ENCODE results near the gene ZNF584. TPM values are rescaled to one million over a fixed set of nuclear protein-coding genes. Genes with fewer than 3 reads are reported as not detected.

The ZNF584 gene
- total RNA-seq, 3 donors from 2014 or later (not counting 1 experiment from before 2014, with no cell fraction given): 1.6 to 3.9 (median 2.8) TPM

DNA sequence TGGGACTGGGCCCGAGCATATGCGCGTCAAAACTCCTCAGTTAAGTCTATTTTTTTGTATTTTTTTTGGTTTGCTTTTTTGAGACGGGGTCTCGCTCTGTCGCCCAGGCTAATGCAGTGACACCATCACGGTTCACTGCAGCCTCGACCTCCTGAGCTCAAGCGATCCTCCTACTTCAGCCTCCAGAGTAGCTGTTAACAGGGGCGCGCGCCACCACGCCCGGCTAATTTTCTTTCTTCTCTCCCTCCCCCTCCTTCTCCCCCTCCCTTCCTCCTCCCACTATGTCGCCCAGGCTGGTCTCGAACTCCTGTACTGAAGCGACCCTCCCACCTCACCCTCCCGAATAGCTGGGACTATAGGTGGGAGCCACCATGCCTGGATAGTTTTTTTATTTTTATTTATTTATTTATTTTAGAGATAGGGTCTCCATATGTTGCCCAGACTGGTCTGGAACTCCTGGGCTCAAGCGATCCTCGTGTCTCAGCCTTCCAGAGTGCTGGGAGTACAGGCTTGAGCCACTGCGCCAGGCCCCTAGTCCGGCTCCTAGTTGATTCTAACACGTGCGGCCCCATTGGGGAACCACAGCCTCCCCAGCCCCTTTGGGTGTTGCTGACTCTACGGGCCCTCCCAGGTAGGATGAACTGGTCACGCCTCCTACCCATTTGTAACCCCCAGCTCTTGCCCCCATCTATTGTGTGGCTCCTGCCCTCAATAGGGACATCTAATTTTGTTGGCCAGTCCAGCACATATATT, 26.8 kb upstream of the ZNF584 start:
- Mint-ChIP-seq H3K27ac (peak overlapping the region; percentile 93 to 94), H3K4me1 (peaks cover 13 to 36% of the 10 kb centered on the region in 2 donors), H3K4me3 (peak overlapping the region; percentile 89), H3K9me3 (no peaks in the 10 kb centered on the region), H3K27me3 (ENCODE audit: low read depth in 2 of 2) (no peaks in the 10 kb centered on the region), H3K36me3 (no peaks in the 10 kb centered on the region)
- intact Hi-C loops (cut with micrococcal nuclease): loop anchor here (1.0 to 10.0 kb wide), 6 partner anchors 20 to 197 kb away; partner anchors contain the start of genes ERVK3-1, ZNF132, ZNF274 and ZNF324
- TF ChIP-seq, protein P1, sequence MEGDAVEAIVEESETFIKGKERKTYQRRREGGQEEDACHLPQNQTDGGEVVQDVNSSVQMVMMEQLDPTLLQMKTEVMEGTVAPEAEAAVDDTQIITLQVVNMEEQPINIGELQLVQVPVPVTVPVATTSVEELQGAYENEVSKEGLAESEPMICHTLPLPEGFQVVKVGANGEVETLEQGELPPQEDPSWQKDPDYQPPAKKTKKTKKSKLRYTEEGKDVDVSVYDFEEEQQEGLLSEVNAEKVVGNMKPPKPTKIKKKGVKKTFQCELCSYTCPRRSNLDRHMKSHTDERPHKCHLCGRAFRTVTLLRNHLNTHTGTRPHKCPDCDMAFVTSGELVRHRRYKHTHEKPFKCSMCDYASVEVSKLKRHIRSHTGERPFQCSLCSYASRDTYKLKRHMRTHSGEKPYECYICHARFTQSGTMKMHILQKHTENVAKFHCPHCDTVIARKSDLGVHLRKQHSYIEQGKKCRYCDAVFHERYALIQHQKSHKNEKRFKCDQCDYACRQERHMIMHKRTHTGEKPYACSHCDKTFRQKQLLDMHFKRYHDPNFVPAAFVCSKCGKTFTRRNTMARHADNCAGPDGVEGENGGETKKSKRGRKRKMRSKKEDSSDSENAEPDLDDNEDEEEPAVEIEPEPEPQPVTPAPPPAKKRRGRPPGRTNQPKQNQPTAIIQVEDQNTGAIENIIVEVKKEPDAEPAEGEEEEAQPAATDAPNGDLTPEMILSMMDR (IDR thresholded peaks at IDR 0.05): no peak
- Histone ChIP-seq H3K36me3 (ENCODE audit: control insufficient read depth, insufficient read depth, low read length) (no peaks in the 10 kb centered on the region), H3K9me3 (ENCODE audit: control insufficient read depth, insufficient read depth, low read length) (no peaks in the 10 kb centered on the region), H3K27ac (ENCODE audit: low read length) (peak overlapping the region; percentile 92), H3K4me3 (ENCODE audit: low read length) (peak overlapping the region; percentile 50), H3K27me3 (ENCODE audit: control insufficient read depth, insufficient read depth, low read length) (no peaks in the 10 kb centered on the region), H3K4me1 (ENCODE audit: control insufficient read depth, insufficient read depth, low read length) (peaks cover 44% of the 10 kb centered on the region)
- 37% methylated on average over 22 of the region's 26 CpGs for WGBS (ENCODE audit: insufficient coverage)
- ATAC-seq (no peak), DNase-seq (no peak)

DNA sequence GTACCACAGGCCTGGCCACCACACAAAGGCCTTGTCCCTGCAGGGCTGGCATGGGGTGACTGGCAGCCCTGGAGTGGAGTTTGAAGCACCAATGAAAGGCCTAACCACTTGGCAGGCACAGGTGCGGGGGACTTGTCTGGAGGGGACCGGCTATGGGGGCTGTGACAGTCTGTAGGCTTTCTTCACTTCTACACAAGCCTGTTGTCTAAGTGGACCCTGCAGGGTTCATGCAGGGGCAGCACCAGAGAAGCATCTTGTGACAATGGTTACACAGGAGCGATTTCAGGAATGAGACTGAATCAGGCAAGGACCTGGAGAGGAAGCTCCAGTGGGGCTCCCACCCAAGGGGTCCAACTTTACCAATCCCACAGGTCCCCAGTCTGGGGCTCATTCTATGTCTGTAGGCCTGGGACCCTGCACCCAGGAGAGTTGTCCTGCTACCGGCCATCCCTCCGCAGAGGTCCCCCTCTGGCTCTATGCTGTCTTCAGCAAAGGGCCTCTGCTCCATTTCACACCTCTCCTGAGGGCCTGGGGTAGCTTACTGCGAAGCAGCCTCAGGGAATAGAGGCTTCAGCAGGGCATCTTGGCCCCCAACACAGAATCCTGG, 25.3 kb upstream of the ZNF584 start:
- H3K9me3 ChIP-seq (ENCODE audit: control insufficient read depth, insufficient read depth, low read length): no peaks in the 10 kb centered on the region
- intact Hi-C loops (cut with micrococcal nuclease): loop anchor here (10.0 kb wide), 1 partner anchor 198 kb away; the partner anchor contains the start of gene ZNF274
- no peak for ATAC-seq
- H3K4me1 ChIP-seq (ENCODE audit: control insufficient read depth, insufficient read depth, low read length): peaks cover 55% of the 10 kb centered on the region
- peak overlapping the region; percentile 93 to 94 for H3K27ac Mint-ChIP-seq
- H3K36me3 Mint-ChIP-seq: no peaks in the 10 kb centered on the region
- peak overlapping the region; percentile 74 for H3K4me3 Mint-ChIP-seq
- peaks cover 26 to 51% of the 10 kb centered on the region in 2 donors for H3K4me1 Mint-ChIP-seq
- H3K27me3 Mint-ChIP-seq (ENCODE audit: low read depth in 2 of 2): no peaks in the 10 kb centered on the region
- WGBS (ENCODE audit: insufficient coverage): 96% methylated on average over 6 of the region's 6 CpGs
- DNase-seq: no peak
- no peaks in the 10 kb centered on the region for H3K27me3 ChIP-seq (ENCODE audit: control insufficient read depth, insufficient read depth, low read length)
- H3K4me3 ChIP-seq (ENCODE audit: low read length): no peak overlapping the region
- peaks cover 3% of the 10 kb centered on the region for H3K36me3 ChIP-seq (ENCODE audit: control insufficient read depth, insufficient read depth, low read length)
- no peaks in the 10 kb centered on the region for H3K9me3 Mint-ChIP-seq
- TF ChIP-seq, protein P1 (IDR thresholded peaks at IDR 0.05): no peak
- H3K27ac ChIP-seq (ENCODE audit: low read length): no peak overlapping the region

DNA sequence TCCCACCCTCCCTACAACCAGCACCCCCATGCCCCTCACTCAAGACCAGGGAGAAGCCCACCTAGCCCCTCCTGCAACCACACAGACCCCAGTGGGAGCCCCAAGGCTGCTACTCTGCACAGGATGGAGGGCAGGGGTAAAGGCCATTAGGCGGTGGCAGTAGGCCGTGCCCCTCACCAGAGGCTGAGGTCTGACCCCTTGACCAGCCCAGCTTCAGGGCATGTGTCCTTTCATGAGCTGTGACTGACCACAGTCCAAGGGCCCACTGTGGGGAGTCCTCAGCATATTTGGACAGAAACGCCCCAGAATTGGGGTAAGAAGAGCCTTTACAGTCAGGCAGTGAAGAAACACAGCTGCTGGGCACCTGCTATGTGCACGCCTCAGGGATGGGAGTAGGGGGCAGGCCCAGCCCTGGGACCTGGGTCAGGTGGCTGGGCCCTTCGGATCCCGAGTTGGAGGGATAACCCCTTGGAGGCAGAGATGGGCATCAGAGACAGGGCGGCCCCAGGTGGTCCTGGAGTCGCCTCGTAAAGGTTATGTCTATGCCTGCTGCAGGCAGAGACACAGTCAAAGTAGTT, 23.0 kb upstream of the ZNF584 start:
- Mint-ChIP-seq H3K27ac (peak overlapping the region; percentile 98), H3K27me3 (ENCODE audit: low read depth in 2 of 2) (no peaks in the 10 kb centered on the region), H3K4me1 (peaks cover 21 to 49% of the 10 kb centered on the region in 2 donors), H3K36me3 (no peaks in the 10 kb centered on the region), H3K9me3 (no peaks in the 10 kb centered on the region), H3K4me3 (peak overlapping the region; percentile 97)
- Histone ChIP-seq H3K36me3 (ENCODE audit: control insufficient read depth, insufficient read depth, low read length) (peaks cover 9% of the 10 kb centered on the region), H3K27ac (ENCODE audit: low read length) (peak overlapping the region; percentile 96), H3K4me1 (ENCODE audit: control insufficient read depth, insufficient read depth, low read length) (peaks cover 43% of the 10 kb centered on the region), H3K4me3 (ENCODE audit: low read length) (no peak overlapping the region), H3K9me3 (ENCODE audit: control insufficient read depth, insufficient read depth, low read length) (no peaks in the 10 kb centered on the region), H3K27me3 (ENCODE audit: control insufficient read depth, insufficient read depth, low read length) (no peaks in the 10 kb centered on the region)
- no peak for DNase-seq
- intact Hi-C loops (cut with micrococcal nuclease): loop anchor here (10.0 kb wide), 1 partner anchor 201 kb away; the partner anchor contains the start of gene ZNF274
- no peak for ATAC-seq
- 89% methylated on average over 9 of the region's 9 CpGs for WGBS (ENCODE audit: insufficient coverage)
- TF ChIP-seq, protein P1 (IDR thresholded peaks at IDR 0.05): no peak

All from natural killer cell (primary cell).